ENCODE measurements around the gene PRRT1B.

DNA sequence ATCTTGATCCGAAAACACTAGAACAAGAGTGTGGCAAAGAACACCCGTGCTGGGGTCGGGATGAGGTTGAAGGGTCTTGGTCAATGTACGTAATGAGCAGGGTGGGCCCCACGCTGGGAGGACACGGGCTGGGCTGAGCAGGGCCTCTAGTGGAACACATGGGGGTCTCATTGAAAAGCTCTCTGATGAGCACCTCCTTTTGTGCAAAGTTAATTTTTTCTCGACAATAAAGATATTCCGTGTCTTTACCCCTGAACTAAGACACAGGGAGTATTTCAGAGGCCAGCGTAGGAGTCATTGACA lies 22.3 kb upstream of the PRRT1B start:
- TF ChIP-seq, protein P1, sequence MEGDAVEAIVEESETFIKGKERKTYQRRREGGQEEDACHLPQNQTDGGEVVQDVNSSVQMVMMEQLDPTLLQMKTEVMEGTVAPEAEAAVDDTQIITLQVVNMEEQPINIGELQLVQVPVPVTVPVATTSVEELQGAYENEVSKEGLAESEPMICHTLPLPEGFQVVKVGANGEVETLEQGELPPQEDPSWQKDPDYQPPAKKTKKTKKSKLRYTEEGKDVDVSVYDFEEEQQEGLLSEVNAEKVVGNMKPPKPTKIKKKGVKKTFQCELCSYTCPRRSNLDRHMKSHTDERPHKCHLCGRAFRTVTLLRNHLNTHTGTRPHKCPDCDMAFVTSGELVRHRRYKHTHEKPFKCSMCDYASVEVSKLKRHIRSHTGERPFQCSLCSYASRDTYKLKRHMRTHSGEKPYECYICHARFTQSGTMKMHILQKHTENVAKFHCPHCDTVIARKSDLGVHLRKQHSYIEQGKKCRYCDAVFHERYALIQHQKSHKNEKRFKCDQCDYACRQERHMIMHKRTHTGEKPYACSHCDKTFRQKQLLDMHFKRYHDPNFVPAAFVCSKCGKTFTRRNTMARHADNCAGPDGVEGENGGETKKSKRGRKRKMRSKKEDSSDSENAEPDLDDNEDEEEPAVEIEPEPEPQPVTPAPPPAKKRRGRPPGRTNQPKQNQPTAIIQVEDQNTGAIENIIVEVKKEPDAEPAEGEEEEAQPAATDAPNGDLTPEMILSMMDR (IDR thresholded peaks at IDR 0.05; ENCODE audit: insufficient read depth, low read length, poor library complexity, severe bottlenecking): no peak
- no peak for TF ChIP-seq EZH2phosphoT487 (conservative IDR thresholded peaks at IDR 0.05; ENCODE audit: low read length)
